ENCODE measurements around the gene TIMP1. TPM values are rescaled to one million over a fixed set of nuclear protein-coding genes. Genes with fewer than 3 reads are reported as not detected.

TIMP1 gene
- total and polyA plus RNA-seq, 2 of the 13 experiments (the other 11 are each of a cell fraction or from before 2014, with no cell fraction given), result 12.3 to 45.8 TPM

DNA sequence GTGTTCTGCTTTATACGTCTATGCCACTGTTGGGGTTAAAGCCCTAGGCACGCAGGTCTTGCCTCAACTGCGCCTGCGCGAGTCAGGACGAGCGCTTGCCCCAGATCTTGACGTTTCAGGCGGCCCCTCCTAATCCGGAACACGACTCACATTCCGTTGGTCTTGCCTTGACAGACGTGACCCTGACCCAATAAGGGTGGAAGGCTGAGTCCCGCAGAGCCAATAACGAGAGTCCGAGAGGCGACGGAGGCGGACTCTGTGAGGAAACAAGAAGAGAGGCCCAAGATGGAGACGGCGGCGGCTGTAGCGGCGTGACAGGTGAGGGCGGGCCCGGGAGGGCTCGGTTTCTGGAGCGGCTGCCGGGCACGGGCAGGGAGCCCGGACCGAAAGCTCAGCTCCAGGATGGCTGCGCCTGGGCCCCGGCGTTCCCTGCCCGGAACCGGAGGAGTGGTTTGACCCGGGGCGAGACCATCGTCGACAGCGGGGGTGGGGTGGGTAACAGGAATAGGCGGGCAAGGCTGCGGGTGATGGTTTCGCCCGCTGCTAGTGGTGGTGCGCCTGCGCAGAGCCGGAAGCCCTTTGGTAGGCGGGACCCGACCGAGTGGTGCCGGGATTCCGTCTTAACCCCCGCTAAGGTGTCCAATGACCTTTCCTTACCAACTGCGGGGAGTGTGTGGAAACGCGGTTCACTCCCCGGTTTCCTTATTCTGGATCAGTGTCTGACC, 21.1 kb upstream of the TIMP1 start, which contains the start of gene ARAF (continued):
- TF ChIP-seq ZNF782 (CRISPR knock-in tag; IDR thresholded peaks at IDR 0.05; ENCODE audit: borderline replicate concordance), result no peak
- TF ChIP-seq YEATS4 (CRISPR knock-in tag; IDR thresholded peaks at IDR 0.05; ENCODE audit: borderline replicate concordance), result peak; percentile 76; the same call in 1 of the 2 replicates
- TF ChIP-seq AGO2 (optimal IDR thresholded peaks at IDR 0.05; ENCODE audit: low read depth, low read length), result peak; percentile 47
- TF ChIP-seq, protein P1, sequence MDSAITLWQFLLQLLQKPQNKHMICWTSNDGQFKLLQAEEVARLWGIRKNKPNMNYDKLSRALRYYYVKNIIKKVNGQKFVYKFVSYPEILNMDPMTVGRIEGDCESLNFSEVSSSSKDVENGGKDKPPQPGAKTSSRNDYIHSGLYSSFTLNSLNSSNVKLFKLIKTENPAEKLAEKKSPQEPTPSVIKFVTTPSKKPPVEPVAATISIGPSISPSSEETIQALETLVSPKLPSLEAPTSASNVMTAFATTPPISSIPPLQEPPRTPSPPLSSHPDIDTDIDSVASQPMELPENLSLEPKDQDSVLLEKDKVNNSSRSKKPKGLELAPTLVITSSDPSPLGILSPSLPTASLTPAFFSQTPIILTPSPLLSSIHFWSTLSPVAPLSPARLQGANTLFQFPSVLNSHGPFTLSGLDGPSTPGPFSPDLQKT (CRISPR knock-in tag; IDR thresholded peaks at IDR 0.05; ENCODE audit: borderline replicate concordance), result no peak
- TF ChIP-seq ZFP1 (CRISPR knock-in tag; IDR thresholded peaks at IDR 0.05), result no peak
- peak; percentile 87 for TF ChIP-seq POLR2G (IDR thresholded peaks at IDR 0.05; ENCODE audit: low read depth, low read length)
- TF ChIP-seq NR2C2 (CRISPR knock-in tag; IDR thresholded peaks at IDR 0.05; ENCODE audit: borderline replicate concordance), result peak; percentile 76; the same call in 1 of the 2 replicates
- TF ChIP-seq SAP130 (CRISPR knock-in tag; IDR thresholded peaks at IDR 0.05; ENCODE audit: low read depth), result peak; percentile 60
- TF ChIP-seq, protein P2, sequence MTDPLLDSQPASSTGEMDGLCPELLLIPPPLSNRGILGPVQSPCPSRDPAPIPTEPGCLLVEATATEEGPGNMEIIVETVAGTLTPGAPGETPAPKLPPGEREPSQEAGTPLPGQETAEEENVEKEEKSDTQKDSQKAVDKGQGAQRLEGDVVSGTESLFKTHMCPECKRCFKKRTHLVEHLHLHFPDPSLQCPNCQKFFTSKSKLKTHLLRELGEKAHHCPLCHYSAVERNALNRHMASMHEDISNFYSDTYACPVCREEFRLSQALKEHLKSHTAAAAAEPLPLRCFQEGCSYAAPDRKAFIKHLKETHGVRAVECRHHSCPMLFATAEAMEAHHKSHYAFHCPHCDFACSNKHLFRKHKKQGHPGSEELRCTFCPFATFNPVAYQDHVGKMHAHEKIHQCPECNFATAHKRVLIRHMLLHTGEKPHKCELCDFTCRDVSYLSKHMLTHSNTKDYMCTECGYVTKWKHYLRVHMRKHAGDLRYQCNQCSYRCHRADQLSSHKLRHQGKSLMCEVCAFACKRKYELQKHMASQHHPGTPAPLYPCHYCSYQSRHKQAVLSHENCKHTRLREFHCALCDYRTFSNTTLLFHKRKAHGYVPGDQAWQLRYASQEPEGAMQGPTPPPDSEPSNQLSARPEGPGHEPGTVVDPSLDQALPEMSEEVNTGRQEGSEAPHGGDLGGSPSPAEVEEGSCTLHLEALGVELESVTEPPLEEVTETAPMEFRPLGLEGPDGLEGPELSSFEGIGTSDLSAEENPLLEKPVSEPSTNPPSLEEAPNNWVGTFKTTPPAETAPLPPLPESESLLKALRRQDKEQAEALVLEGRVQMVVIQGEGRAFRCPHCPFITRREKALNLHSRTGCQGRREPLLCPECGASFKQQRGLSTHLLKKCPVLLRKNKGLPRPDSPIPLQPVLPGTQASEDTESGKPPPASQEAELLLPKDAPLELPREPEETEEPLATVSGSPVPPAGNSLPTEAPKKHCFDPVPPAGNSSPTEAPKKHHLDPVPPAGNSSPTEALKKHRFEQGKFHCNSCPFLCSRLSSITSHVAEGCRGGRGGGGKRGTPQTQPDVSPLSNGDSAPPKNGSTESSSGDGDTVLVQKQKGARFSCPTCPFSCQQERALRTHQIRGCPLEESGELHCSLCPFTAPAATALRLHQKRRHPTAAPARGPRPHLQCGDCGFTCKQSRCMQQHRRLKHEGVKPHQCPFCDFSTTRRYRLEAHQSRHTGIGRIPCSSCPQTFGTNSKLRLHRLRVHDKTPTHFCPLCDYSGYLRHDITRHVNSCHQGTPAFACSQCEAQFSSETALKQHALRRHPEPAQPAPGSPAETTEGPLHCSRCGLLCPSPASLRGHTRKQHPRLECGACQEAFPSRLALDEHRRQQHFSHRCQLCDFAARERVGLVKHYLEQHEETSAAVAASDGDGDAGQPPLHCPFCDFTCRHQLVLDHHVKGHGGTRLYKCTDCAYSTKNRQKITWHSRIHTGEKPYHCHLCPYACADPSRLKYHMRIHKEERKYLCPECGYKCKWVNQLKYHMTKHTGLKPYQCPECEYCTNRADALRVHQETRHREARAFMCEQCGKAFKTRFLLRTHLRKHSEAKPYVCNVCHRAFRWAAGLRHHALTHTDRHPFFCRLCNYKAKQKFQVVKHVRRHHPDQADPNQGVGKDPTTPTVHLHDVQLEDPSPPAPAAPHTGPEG (CRISPR knock-in tag; IDR thresholded peaks at IDR 0.05), result 0 out of 2 replicates have a peak, but pooled peaks have one; percentile 33
- no peak for TF ChIP-seq HOXD1 (CRISPR knock-in tag; IDR thresholded peaks at IDR 0.05)
- TF ChIP-seq TGIF2 (CRISPR knock-in tag; IDR thresholded peaks at IDR 0.05), result peak; percentile 55; the same call in 1 of the 2 replicates
- TF ChIP-seq NFRKB (IDR thresholded peaks at IDR 0.05), result 0 out of 2 replicates have a peak, but pooled peaks have one; percentile 34
- peak; percentile 52 to 73; a peak in 3 of 4 replicates for TF ChIP-seq POLR2A (IDR thresholded peaks at IDR 0.05; ENCODE audit: insufficient read depth in 1 of 2, low read depth in 2 of 2, low read length in 2 of 2)
- 0 out of 2 replicates have a peak, but pooled peaks have one; percentile 40 for TF ChIP-seq SAFB2 (CRISPR knock-in tag; IDR thresholded peaks at IDR 0.05; ENCODE audit: borderline replicate concordance, low read depth)
- TF ChIP-seq PHF20 (CRISPR knock-in tag; IDR thresholded peaks at IDR 0.05), result 0 out of 2 replicates have a peak, but pooled peaks have one; percentile 35
- peak; percentile 71 for TF ChIP-seq TEAD3 (CRISPR knock-in tag; optimal IDR thresholded peaks at IDR 0.05; ENCODE audit: borderline replicate concordance)
- TF ChIP-seq, protein P3, sequence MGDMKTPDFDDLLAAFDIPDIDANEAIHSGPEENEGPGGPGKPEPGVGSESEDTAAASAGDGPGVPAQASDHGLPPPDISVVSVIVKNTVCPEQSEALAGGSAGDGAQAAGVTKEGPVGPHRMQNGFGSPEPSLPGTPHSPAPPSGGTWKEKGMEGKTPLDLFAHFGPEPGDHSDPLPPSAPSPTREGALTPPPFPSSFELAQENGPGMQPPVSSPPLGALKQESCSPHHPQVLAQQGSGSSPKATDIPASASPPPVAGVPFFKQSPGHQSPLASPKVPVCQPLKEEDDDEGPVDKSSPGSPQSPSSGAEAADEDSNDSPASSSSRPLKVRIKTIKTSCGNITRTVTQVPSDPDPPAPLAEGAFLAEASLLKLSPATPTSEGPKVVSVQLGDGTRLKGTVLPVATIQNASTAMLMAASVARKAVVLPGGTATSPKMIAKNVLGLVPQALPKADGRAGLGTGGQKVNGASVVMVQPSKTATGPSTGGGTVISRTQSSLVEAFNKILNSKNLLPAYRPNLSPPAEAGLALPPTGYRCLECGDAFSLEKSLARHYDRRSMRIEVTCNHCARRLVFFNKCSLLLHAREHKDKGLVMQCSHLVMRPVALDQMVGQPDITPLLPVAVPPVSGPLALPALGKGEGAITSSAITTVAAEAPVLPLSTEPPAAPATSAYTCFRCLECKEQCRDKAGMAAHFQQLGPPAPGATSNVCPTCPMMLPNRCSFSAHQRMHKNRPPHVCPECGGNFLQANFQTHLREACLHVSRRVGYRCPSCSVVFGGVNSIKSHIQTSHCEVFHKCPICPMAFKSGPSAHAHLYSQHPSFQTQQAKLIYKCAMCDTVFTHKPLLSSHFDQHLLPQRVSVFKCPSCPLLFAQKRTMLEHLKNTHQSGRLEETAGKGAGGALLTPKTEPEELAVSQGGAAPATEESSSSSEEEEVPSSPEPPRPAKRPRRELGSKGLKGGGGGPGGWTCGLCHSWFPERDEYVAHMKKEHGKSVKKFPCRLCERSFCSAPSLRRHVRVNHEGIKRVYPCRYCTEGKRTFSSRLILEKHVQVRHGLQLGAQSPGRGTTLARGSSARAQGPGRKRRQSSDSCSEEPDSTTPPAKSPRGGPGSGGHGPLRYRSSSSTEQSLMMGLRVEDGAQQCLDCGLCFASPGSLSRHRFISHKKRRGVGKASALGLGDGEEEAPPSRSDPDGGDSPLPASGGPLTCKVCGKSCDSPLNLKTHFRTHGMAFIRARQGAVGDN (CRISPR knock-in tag; IDR thresholded peaks at IDR 0.05), result peak; percentile 79
- TF ChIP-seq ATF7 (IDR thresholded peaks at IDR 0.05), result 0 out of 2 replicates have a peak, but pooled peaks have one; percentile 22
- no peak for TF ChIP-seq ATF7 (CRISPR knock-in tag; IDR thresholded peaks at IDR 0.05)
- TF ChIP-seq FOXJ3 (CRISPR knock-in tag; IDR thresholded peaks at IDR 0.05; ENCODE audit: borderline replicate concordance), result no peak

Measured in HepG2 (cell line).